ENCODE measurements around the gene SCN10A.

Gene SCN10A

GRCh38 chr3:38726751-38727150, 89.3 kb downstream of the SCN10A start:
- TF ChIP-seq, protein P1, sequence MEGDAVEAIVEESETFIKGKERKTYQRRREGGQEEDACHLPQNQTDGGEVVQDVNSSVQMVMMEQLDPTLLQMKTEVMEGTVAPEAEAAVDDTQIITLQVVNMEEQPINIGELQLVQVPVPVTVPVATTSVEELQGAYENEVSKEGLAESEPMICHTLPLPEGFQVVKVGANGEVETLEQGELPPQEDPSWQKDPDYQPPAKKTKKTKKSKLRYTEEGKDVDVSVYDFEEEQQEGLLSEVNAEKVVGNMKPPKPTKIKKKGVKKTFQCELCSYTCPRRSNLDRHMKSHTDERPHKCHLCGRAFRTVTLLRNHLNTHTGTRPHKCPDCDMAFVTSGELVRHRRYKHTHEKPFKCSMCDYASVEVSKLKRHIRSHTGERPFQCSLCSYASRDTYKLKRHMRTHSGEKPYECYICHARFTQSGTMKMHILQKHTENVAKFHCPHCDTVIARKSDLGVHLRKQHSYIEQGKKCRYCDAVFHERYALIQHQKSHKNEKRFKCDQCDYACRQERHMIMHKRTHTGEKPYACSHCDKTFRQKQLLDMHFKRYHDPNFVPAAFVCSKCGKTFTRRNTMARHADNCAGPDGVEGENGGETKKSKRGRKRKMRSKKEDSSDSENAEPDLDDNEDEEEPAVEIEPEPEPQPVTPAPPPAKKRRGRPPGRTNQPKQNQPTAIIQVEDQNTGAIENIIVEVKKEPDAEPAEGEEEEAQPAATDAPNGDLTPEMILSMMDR (IDR thresholded peaks at IDR 0.05) = no peak

DNA sequence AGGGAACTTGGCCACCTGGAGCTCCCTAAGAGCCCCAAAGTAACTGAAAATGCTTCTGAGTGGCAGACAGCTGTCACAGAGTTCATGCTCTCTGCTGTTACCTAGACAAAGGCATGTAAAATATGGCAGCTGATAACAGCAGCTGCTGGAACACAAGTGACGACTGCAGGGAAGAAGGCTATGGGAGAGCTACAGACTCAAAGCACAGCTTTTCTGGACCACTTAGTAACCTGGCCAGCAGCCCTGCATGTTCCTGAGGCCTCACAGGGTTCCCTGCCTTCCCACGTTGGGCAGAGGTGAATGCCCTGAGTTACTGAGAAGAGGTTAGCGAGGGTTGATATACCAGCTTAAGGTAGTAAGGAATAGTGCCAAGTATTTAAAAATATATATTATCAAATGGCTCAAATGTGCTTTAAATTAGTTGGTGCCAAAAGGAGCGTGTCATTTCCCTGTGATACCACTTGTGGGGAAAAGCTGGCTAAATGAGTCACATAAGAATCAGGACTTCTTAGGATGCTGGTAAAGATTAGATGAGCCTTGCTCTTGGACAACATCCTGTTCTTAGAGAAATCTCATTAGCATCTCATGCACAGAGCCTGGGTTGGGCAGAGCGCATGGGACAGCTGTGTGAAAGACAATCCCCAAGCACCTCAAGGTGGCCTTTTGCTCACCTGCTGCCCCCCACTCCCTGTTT, 90.1 kb downstream of the SCN10A start:
- TF ChIP-seq, protein P1 (IDR thresholded peaks at IDR 0.05) = no peak

DNA sequence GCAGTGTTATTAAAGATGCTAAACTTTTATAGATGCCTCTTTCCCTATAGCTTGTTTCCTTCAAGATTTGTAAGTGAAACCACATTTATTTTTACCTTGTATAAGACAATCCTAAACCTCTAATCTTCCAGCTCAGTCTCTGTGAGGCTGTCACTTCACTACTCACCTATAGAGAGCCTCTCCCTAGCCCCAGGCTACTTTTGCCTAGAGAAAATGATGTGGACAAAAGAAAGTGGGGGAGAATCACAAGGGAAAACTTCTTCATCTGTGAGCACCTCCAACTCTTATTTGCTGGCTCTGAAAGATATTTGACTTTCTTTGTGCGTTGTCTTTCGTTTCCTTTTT, 91.7 kb downstream of the SCN10A start:
- TF ChIP-seq, protein P1 (IDR thresholded peaks at IDR 0.05) = no peak

DNA sequence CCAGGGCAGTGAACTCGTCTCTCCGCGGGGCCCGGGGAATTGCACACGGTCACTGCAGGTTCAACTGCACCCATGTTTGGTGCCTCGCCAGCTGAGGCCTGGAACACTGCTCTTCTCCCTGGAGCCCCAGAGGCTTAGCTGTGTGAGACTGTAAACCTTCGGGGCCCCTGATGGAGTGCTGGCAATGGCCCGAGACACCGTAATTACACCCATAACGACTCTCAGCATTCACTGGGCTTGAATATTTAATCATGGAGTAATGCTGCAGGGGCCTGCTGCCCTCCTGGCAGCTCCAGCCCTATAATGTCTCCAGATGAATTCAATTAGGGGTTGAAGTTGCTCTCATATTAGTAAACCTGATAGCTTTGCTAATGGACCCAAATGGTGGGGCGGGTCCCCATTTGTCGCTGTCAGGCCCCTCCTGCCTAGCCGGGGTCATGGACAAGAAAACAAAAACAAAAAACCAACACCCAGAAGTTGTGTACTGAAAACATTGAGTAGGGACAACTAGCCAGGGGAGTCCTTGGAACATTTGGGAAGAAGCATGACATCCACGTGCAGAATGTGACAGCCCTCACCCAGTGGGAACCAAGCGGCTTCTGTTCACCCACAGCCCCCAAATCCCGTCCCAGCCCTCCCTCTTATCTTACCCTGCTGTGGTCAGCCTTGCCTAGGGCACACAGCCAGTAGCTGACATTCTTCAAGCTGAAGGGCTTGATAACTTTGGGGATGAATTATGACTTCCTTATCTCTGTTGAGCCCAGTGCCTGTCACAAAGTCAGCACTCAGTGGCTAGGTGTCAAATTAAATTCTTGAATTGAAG, 92.2 kb downstream of the SCN10A start:
- TF ChIP-seq, protein P1 (IDR thresholded peaks at IDR 0.05) = no peak

GRCh38 chr3:38722781-38723568, 93.0 kb downstream of the SCN10A start:
- TF ChIP-seq, protein P1 (IDR thresholded peaks at IDR 0.05) = no peak

DNA sequence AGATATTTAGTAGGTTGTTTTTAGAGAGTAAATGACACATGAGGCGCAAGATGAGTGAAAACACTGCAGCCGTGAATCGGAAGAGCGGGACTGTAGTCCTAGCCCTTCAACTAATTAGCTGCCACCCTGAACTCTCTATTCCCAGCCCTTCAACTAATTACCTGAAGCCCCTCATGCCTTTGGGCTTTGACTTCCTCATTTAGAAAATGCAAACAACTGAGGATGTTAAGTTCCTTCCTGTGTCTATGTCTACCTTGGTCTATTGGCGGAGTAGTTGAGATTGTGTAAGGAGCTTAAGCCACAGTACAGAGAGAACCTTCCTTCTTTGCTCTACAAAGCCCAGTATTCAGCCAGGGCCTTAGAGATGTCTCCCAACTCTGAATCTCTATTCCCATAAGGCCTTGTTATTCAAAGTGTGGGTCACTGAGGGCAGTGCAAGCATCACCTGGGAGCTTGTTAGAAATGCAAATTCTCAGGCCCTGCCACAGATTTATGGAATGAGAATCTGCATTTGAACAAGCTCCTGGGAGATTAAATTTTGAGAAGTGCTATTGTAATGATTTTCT, 94.7 kb downstream of the SCN10A start:
- TF ChIP-seq, protein P1 (IDR thresholded peaks at IDR 0.05) = no peak

GRCh38 chr3:38720465-38720864, 95.6 kb downstream of the SCN10A start:
- TF ChIP-seq, protein P1 (IDR thresholded peaks at IDR 0.05) = no peak
